Neural progenitor cell (in vitro differentiated cells): ENCODE results near the gene ZC2HC1C. TPM values are rescaled to one million over a fixed set of nuclear protein-coding genes. Genes with fewer than 3 reads are reported as not detected.

Experiments used
- DNase-seq: peaks from one replicate; pipeline ENCODE4 v3.0.0-alpha.2; 2016; ENCODE audit warnings: low spot score
- H2AFZ ChIP-seq: fragments of 200-600 bp; sonication (generic); replicated peaks from 2 replicates; pipeline ENCODE4 v1.6.1; 2016; ENCODE audit warnings: antibody characterized with exemption
- H3F3A ChIP-seq: fragments of 200-600 bp; sonication (generic); 2 replicates; pipeline ENCODE4 v1.6.1; 2016; ENCODE audit warnings: antibody characterized with exemption, low read depth
- H3K27ac ChIP-seq: fragments of 200-600 bp; sonication (generic); 2 replicates; pipeline ENCODE4 v1.5.1; 2016; ENCODE audit warnings: mild to moderate bottlenecking
- H3K27me3 ChIP-seq: fragments of 200-600 bp; sonication (generic); 2 replicates; pipeline ENCODE4 v1.6.1; 2016; ENCODE audit warnings: mild to moderate bottlenecking, moderate library complexity
- H3K36me3 ChIP-seq: fragments of 200-600 bp; sonication (generic); 2 replicates; pipeline ENCODE4 v1.5.1; 2016
- H3K4me1 ChIP-seq: fragments of 200-600 bp; sonication (generic); 2 replicates; pipeline ENCODE4 v1.6.1; 2016; ENCODE audit warnings: mixed run types
- H3K4me2 ChIP-seq: fragments of 200-600 bp; sonication (generic); 2 replicates; pipeline ENCODE4 v1.6.1; 2016
- H3K4me3 ChIP-seq: fragments of 200-600 bp; sonication (generic); 2 replicates; pipeline ENCODE4 v1.5.1; 2016
- H3K79me2 ChIP-seq: fragments of 200-600 bp; sonication (generic); 2 replicates; pipeline ENCODE4 v1.6.1; 2016; ENCODE audit warnings: low read depth
- H3K9ac ChIP-seq: fragments of 200-600 bp; sonication (generic); 2 replicates; pipeline ENCODE4 v1.6.1; 2016
- H3K9me3 ChIP-seq: fragments of 200-600 bp; sonication (generic); 2 replicates; pipeline ENCODE4 v1.5.1; 2016; ENCODE audit warnings: low read depth
- H4K20me1 ChIP-seq: fragments of 200-600 bp; sonication (generic); 2 replicates; pipeline ENCODE4 v1.6.1; 2016; ENCODE audit warnings: low read depth
- H3K27ac Mint-ChIP-seq: 3 replicates; pipeline ENCODE4 v1.8.0; 2021; ENCODE audit warnings: mixed read lengths
- H3K27me3 Mint-ChIP-seq: 2 replicates; pipeline ENCODE4 v1.8.0; 2022; ENCODE audit warnings: low read depth, mild to moderate bottlenecking, inconsistent platforms, moderate library complexity, mixed read lengths; ENCODE audit not compliant: insufficient read depth
- H3K36me3 Mint-ChIP-seq: 3 replicates; pipeline ENCODE4 v1.8.0; 2021; ENCODE audit warnings: mixed read lengths
- H3K4me1 Mint-ChIP-seq: 3 replicates; pipeline ENCODE4 v1.8.0; 2021; ENCODE audit warnings: mixed read lengths
- H3K4me3 Mint-ChIP-seq: 3 replicates; pipeline ENCODE4 v1.8.0; 2021; ENCODE audit warnings: mild to moderate bottlenecking, moderate library complexity, mixed read lengths
- H3K9me3 Mint-ChIP-seq: 3 replicates; pipeline ENCODE4 v1.8.0; 2020; ENCODE audit warnings: mixed read lengths
- EZH2 ChIP-seq: fragments of 200-600 bp; sonication (generic); IDR thresholded peaks from 2 replicates; pipeline ENCODE4 v1.6.1; 2017; ENCODE audit warnings: antibody characterized with exemption, mild to moderate bottlenecking, moderate library complexity
- EZH2phosphoT487 ChIP-seq: fragments of 200-600 bp; sonication (generic); IDR thresholded peaks from 2 replicates; pipeline ENCODE4 v1.6.1; 2017; ENCODE audit warnings: antibody characterized with exemption
- small RNA-seq: library from RNA; depleted of rRNA; stranded (forward); fragments of <200 nt; gene quantifications from one replicate; pipeline ENCODE3, GENCODE V24; 2015
- total RNA-seq: library from RNA; depleted of rRNA; stranded (reverse); fragments of >200 nt; gene quantifications from 2 replicates; pipeline ENCODE4 v1.2.3, GENCODE V29; 2015; ENCODE audit warnings: low replicate concordance
- TF ChIP-seq, protein P1 (sequence below): fragments of 200-600 bp; sonication (generic); IDR thresholded peaks from 2 replicates; pipeline ENCODE4 v1.5.1; 2017; ENCODE audit warnings: antibody characterized with exemption, mild to moderate bottlenecking

Gene ZC2HC1C
- total RNA-seq, 1 donor from 2014 or later, result 0.94 TPM

DNA sequence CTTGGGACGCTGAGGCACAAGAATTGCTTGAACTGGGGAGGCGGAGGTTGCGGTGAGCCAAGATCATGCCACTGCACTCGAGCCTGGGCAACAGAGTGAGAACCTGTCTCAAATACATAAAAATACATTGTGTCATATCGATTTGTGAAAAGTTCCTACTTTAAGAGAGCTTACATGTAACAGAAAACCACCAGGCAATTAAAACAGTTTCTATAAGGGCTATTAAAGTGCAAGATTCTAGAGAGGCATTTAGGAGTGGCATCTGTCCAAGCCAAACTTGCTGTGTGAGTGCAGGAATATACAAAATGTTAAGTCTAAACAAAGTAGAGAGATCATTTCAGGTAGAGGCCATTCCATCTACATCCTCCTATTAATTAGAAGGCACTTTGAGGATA lies 59.2 kb downstream of the ZC2HC1C start:
- H4K20me1 ChIP-seq, result no peaks in the 10 kb centered on the region
- no peaks in the 10 kb centered on the region for H3K27me3 ChIP-seq
- DNase-seq, result no peak
- H3K4me3 ChIP-seq, result no peak overlapping the region
- H3K79me2 ChIP-seq, result peaks cover 5% of the 10 kb centered on the region
- TF ChIP-seq EZH2 (no peak), EZH2phosphoT487 (no peak)
- TF ChIP-seq, protein P1, sequence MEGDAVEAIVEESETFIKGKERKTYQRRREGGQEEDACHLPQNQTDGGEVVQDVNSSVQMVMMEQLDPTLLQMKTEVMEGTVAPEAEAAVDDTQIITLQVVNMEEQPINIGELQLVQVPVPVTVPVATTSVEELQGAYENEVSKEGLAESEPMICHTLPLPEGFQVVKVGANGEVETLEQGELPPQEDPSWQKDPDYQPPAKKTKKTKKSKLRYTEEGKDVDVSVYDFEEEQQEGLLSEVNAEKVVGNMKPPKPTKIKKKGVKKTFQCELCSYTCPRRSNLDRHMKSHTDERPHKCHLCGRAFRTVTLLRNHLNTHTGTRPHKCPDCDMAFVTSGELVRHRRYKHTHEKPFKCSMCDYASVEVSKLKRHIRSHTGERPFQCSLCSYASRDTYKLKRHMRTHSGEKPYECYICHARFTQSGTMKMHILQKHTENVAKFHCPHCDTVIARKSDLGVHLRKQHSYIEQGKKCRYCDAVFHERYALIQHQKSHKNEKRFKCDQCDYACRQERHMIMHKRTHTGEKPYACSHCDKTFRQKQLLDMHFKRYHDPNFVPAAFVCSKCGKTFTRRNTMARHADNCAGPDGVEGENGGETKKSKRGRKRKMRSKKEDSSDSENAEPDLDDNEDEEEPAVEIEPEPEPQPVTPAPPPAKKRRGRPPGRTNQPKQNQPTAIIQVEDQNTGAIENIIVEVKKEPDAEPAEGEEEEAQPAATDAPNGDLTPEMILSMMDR, result no peak
- peaks cover 12% of the 10 kb centered on the region for H3K36me3 Mint-ChIP-seq
- H3K27me3 Mint-ChIP-seq, result peaks cover 2% of the 10 kb centered on the region
- H3F3A ChIP-seq, result peaks cover 18% of the 10 kb centered on the region
- no peaks in the 10 kb centered on the region for H3K4me1 ChIP-seq
- H3K9me3 ChIP-seq, result no peaks in the 10 kb centered on the region
- H3K9ac ChIP-seq, result no peak overlapping the region
- H3K27ac Mint-ChIP-seq, result no peak overlapping the region
- H3K27ac ChIP-seq, result no peak overlapping the region
- H2AFZ ChIP-seq, result no peak overlapping the region
- H3K4me1 Mint-ChIP-seq, result peaks cover 21% of the 10 kb centered on the region
- H3K4me3 Mint-ChIP-seq, result peak overlapping the region; percentile 28
- no peaks in the 10 kb centered on the region for H3K9me3 Mint-ChIP-seq
- no peak overlapping the region for H3K4me2 ChIP-seq
- H3K36me3 ChIP-seq, result peaks cover 10% of the 10 kb centered on the region

Small RNA genes lying within 50 kb of the gene (small RNA-seq; reads per million reads assigned to genes)
- not detected for gene HIF1AP1
- gene RNU6-689P, result not detected

Other genes with a start within 250 kb of the ZC2HC1C start
- gene PROX2, start 193.5 kb upstream of the ZC2HC1C start, total RNA-seq, result not detected in 2 replicates
- 52.2 and 60.7 TPM in 2 replicates for gene DLST, start 187.7 kb upstream of the ZC2HC1C start, total RNA-seq
- 6.4 and 15.1 TPM in 2 replicates for gene RPS6KL1, start 146.4 kb upstream of the ZC2HC1C start, total RNA-seq
- gene PGF, start 114.0 kb upstream of the ZC2HC1C start, total RNA-seq, result 1.0 and 2.1 TPM in 2 replicates
- 26.9 and 29.7 TPM in 2 replicates for gene EIF2B2, start 66.7 kb upstream of the ZC2HC1C start, total RNA-seq
- gene MLH3, start 18.2 kb upstream of the ZC2HC1C start, total RNA-seq, result 23.2 and 41.5 TPM in 2 replicates
- gene ACYP1, start 5.6 kb upstream of the ZC2HC1C start, total RNA-seq, result 38.8 and 43.1 TPM in 2 replicates
- gene NEK9, start 57.4 kb downstream of the ZC2HC1C start, total RNA-seq, result 25.9 and 28.3 TPM in 2 replicates
- 176 and 220 TPM in 2 replicates for gene TMED10, start 107.0 kb downstream of the ZC2HC1C start, total RNA-seq
- gene FOS, start 209.2 kb downstream of the ZC2HC1C start, total RNA-seq, result 32.9 and 98.6 TPM in 2 replicates